Kidney tubule cell (primary cell): ENCODE results near the gene B3GNT2.
A peak's percentile ranks its signal among the peaks of the same experiment; 100 is the strongest.
"Not testable (repeated sequence)": the region's sequence is repeated elsewhere in the genome, so short reads cannot be mapped to it uniquely, and the experiment has no call there.

Experiments used
- DNase-seq: peaks from one replicate; pipeline ENCODE4 v3.0.0-alpha.2; 2018; ENCODE audit warnings: low spot score

B3GNT2 gene

GRCh38 chr2:62238236-62238635 lies 42.3 kb downstream of the B3GNT2 start:
- no peak for DNase-seq

DNA sequence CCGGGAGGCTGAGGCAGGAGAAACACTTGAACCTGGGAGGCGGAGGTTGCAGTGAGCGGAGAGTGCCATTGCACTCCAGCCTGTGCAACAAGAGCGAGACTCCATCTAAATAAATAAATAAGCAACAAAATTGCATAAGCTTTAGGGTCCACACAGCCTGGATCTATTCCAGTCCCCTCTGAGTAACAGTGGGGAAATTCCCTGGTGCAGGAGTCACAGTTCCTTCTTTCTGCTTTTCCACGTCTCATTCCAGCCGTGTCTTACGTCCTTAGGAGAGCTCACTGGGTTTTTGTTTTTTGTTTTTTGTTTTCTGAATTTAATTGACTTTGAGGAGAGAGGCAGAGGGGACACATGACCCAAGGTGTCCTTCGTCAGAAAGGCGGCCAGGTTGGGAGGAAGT lies 44.6 kb downstream of the B3GNT2 start:
- no peak for DNase-seq

- DNase-seq = no peak
Observed at GRCh38 chr2:62243983-62244382, 48.1 kb downstream of the B3GNT2 start.

DNA sequence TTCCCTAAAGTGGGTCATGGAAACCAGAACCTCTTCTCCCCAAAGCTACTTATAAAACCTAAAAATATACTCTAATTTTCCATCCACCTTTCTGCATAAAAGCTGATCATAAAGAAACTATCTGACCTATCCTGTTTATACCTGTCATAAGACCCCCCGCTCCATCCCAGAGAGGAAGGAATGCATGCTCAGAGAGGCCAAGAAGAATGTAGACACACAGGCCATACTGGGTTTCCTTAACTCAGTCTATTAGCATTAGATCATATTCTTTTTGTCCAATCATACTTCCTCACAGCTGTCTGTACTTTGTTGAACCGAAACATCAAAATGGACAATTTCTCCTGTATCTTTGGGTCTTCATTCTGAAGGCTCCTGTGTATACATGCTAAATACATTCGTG lies 52.3 kb downstream of the B3GNT2 start:
- DNase-seq = no peak

DNA sequence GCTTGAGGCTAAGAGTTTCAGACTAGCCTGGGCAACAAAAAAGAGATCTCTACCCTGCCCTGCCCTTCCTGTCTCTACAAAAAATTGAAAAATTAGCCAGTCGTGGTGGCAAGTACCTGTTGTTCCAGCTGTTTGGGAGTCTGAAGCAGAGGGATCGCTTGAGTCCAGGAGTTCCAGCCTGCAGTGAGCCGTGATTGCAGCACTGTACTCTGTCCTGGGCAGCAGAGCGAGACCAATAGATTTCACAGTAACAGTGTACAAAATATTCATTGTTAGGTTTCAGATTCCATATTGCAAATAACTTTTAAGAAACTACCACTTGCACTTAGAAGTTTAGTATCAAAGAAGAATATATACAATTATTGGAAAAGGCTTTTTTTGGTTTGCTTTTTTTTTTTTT lies 54.3 kb downstream of the B3GNT2 start:
- no peak for DNase-seq

- DNase-seq = no peak
Observed at GRCh38 chr2:62254424-62255266, 58.7 kb downstream of the B3GNT2 start.

DNA sequence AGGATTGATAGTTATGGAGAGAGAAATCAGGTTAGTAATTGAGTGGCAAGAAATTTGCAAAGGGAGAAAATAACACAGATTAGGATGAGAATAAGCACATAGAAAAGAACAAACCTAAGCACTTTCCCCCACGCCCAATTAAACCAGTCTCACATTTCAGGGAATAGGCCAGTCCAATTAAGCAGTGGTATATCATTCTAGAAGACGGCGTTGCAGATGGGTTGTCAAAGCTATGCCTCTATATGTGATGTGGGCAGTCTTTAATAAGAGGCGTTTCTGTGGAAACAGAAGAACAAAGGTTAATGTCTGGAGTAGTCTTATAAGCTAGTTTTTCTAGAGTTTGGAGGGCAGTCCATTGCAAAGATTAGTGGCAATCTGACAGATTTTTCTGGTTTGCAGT lies 61.6 kb downstream of the B3GNT2 start:
- DNase-seq = no peak

GRCh38 chr2:62263076-62263715 lies 67.3 kb downstream of the B3GNT2 start:
- DNase-seq = no peak

DNA sequence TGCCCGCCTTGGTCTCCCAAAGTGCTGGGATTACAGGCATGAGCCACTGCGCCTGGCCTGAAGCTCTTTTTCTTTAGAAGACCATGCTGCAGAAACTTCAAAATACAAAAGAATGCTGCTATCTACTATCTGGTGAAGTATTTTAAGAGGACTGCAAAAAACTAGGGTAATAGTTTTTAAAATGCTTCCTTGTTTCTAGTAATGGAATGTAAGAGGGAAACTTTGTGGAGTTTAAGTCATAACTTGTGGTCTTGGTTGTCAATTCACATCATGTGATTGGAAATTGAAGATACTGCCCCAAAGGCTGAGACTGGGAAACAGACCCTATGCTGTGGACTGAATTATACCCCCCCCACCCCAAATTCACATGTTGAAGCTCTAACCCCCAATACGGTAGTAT lies 68.3 kb downstream of the B3GNT2 start:
- DNase-seq = no peak

DNA sequence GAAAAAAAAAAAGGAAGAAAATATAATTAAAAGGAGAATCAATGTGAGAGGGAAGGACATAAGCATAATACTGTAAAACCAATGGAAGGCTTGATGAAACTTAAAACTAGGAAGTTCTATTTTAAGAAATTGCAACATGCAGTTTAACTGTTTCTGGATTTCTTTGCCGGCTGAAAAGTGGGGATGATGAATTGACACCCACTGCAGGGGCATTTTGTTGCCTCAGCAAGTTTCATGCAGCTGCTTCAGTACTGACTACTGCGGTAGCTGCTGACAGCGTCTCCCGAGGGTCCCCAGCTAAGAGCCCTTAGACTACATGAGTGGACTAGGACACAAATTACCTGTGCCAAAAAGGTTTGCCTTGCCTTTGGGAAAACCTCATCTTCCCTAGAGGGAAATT lies 69.2 kb downstream of the B3GNT2 start:
- DNase-seq = no peak

DNA sequence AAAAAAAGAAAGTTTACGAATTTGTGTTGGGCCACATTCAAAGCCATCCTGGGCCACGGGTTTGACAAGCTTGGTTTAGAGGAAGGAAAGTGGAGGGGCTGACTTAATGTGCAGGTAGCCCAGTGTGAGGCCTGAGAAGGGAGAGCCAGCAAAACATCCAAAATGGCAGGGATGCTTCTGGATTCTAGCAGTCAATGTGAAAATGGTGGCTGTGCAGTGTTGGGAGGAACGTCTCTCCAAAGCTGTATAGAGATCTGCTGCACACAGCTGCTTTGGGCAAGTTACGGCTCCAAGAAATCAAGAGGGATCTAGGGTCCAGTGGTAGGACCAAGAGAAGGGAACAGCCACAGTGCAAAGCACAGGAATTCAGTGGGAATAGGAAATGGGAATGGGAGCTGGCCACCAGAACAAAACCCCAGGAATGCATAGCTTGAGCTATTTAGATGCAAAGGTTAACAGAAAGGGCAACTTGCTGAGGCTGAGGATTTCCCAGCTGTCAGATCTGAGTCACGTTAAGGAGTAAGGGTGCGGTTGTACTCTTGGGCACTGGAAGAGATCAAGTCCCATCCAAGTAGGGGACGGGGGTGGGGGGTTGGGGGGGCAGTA lies 70.6 kb downstream of the B3GNT2 start:
- DNase-seq = peak; percentile 68

GRCh38 chr2:62267696-62268095 lies 71.8 kb downstream of the B3GNT2 start:
- no peak for DNase-seq

GRCh38 chr2:62268681-62269188 lies 72.8 kb downstream of the B3GNT2 start:
- DNase-seq = not testable (repeated sequence)

DNA sequence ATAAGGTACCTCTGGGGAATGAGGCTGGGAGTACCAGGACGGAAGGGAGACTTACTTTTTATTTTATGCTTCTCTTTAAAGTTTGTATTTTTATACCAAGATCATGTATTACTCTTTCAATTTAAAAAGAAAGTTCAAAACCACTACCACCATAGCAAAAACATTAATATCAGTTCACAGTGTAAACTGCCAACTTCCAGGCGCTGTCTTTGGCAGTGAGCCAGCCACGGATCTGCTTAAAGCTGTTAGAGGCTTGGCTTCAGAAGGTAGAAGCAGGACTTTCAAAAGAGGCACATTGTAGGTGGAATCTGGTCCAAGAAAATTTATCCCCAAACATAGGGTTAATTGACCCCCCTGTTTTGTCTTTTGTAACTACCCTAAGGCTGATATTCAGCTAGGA lies 74.8 kb downstream of the B3GNT2 start:
- no peak for DNase-seq
